ENCODE measurements around the gene WDR72.

Gene WDR72

DNA sequence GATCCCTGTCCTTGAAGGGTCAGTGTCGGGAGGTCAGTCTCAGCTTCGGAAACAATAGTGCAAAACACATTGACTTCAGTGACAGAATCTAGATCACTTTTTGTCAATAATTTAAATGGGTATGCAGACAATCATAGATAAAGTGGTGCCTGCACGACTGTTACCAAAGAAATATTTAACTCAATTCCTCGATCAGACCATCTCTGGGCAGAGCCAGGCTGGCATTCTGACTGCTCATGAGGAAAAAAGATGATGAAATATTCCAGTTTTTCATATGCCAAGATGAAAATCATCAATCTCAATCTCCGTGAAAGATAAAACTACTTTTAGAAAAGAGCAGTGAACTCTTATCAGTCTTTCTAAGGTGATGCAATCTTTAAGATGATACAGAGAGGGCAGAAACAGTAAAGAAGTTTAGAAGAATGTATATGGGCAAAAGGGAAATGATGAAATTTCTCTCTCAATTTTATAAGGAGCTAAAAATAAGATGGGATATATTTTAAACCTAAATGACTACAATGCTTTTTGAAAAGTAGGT, 169.9 kb downstream of the WDR72 start:
- Mint-ChIP-seq H3K9me3 (no peaks in the 10 kb centered on the region), H3K27me3 (no peaks in the 10 kb centered on the region), H3K27ac (no peak overlapping the region), H3K4me3 (no peak overlapping the region), H3K36me3 (ENCODE audit: low read depth) (no peaks in the 10 kb centered on the region), H3K4me1 (no peaks in the 10 kb centered on the region)
- no peak for DNase-seq
- ATAC-seq, result no peak

DNA sequence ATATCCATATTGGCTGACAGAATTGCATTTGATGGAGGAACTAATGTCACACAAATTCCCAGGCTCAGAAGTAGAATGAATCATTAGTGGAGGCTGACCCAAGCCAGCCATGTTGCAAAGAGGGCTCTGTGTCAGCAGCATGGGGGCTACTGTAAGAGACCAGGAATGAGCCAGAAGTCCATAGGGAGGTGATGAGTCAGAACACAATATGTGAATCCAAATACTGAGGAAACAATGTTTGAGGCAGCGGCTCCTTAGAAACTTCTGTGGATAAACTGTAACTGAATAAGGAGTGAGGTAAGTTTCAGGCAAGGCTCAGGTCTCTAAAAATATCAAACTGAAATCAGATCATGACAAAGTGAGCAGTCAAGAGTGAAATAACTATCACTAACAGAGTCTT, 170.7 kb downstream of the WDR72 start:
- no peak overlapping the region for H3K27ac Mint-ChIP-seq
- DNase-seq (no peak), ATAC-seq (no peak)
- no peaks in the 10 kb centered on the region for H3K27me3 Mint-ChIP-seq
- H3K4me1 Mint-ChIP-seq, result no peaks in the 10 kb centered on the region
- H3K9me3 Mint-ChIP-seq, result no peaks in the 10 kb centered on the region
- H3K4me3 Mint-ChIP-seq, result no peak overlapping the region
- H3K36me3 Mint-ChIP-seq (ENCODE audit: low read depth), result no peaks in the 10 kb centered on the region

GRCh38 chr15:53586799-53587198, 172.7 kb downstream of the WDR72 start:
- Mint-ChIP-seq H3K27me3 (no peaks in the 10 kb centered on the region), H3K27ac (no peak overlapping the region), H3K36me3 (ENCODE audit: low read depth) (no peaks in the 10 kb centered on the region), H3K9me3 (no peaks in the 10 kb centered on the region), H3K4me1 (no peaks in the 10 kb centered on the region), H3K4me3 (no peak overlapping the region)
- ATAC-seq (no peak), DNase-seq (peak; percentile 21)

GRCh38 chr15:53581513-53581912, 177.9 kb downstream of the WDR72 start:
- DNase-seq (no peak), ATAC-seq (no peak)
- no peak overlapping the region for H3K27ac Mint-ChIP-seq
- no peaks in the 10 kb centered on the region for H3K36me3 Mint-ChIP-seq (ENCODE audit: low read depth)
- no peaks in the 10 kb centered on the region for H3K27me3 Mint-ChIP-seq
- no peaks in the 10 kb centered on the region for H3K9me3 Mint-ChIP-seq
- no peaks in the 10 kb centered on the region for H3K4me1 Mint-ChIP-seq
- H3K4me3 Mint-ChIP-seq, result no peak overlapping the region

GRCh38 chr15:53580366-53580765, 179.1 kb downstream of the WDR72 start:
- Mint-ChIP-seq H3K4me3 (no peak overlapping the region), H3K27ac (no peak overlapping the region), H3K4me1 (no peaks in the 10 kb centered on the region), H3K36me3 (ENCODE audit: low read depth) (no peaks in the 10 kb centered on the region), H3K27me3 (no peaks in the 10 kb centered on the region), H3K9me3 (no peaks in the 10 kb centered on the region)
- no peak for ATAC-seq
- DNase-seq, result no peak

- no peaks in the 10 kb centered on the region for H3K4me1 Mint-ChIP-seq
- H3K9me3 Mint-ChIP-seq, result no peaks in the 10 kb centered on the region
- no peak for ATAC-seq
- H3K36me3 Mint-ChIP-seq (ENCODE audit: low read depth), result no peaks in the 10 kb centered on the region
- H3K4me3 Mint-ChIP-seq, result no peak overlapping the region
- DNase-seq, result no peak
- H3K27ac Mint-ChIP-seq, result no peak overlapping the region
- H3K27me3 Mint-ChIP-seq, result no peaks in the 10 kb centered on the region
Observed at GRCh38 chr15:53576841-53577240, 182.6 kb downstream of the WDR72 start.

- H3K9me3 Mint-ChIP-seq, result peaks cover 4% of the 10 kb centered on the region
- DNase-seq (no peak), ATAC-seq (no peak)
- H3K4me1 Mint-ChIP-seq, result no peaks in the 10 kb centered on the region
- no peak overlapping the region for H3K27ac Mint-ChIP-seq
- H3K27me3 Mint-ChIP-seq, result no peaks in the 10 kb centered on the region
- H3K36me3 Mint-ChIP-seq (ENCODE audit: low read depth), result no peaks in the 10 kb centered on the region
- no peak overlapping the region for H3K4me3 Mint-ChIP-seq
Observed at GRCh38 chr15:53573091-53573490, 186.4 kb downstream of the WDR72 start.

DNA sequence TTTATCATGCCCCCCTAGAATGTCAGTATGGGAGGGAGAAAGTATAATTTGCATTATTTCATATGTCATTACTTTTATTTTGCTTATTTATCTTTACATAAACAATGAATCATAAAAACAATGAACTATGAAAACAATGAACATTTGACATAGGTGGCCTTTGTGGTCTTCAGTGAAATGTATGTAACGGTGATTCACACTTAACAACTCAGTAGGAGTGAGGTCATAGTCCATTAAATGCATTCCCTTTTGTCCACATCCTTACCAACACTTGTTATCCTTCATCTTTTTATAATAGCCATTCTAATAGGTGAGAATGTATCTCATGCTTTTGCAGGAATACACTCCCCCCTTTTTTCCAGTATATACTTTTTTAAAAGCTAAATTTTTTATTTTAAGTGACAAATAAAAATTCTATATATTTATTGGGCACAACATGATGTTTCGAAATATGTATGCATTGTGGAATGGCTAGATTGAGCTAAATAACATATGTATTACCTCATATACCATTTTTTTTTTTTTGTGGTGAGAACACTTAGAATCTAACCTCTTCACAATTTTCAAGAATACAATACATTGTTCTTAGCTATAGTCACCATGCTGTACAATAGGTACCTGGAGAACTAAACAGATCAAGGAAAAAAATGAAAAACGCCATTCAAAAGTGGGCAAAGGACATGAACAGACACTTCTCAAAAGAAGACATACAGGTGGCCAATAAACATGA, 189.5 kb downstream of the WDR72 start:
- Mint-ChIP-seq H3K27ac (no peak overlapping the region), H3K9me3 (peaks cover 7% of the 10 kb centered on the region), H3K4me1 (no peaks in the 10 kb centered on the region), H3K27me3 (no peaks in the 10 kb centered on the region), H3K4me3 (no peak overlapping the region), H3K36me3 (ENCODE audit: low read depth) (no peaks in the 10 kb centered on the region)
- DNase-seq (no peak), ATAC-seq (no peak)

DNA sequence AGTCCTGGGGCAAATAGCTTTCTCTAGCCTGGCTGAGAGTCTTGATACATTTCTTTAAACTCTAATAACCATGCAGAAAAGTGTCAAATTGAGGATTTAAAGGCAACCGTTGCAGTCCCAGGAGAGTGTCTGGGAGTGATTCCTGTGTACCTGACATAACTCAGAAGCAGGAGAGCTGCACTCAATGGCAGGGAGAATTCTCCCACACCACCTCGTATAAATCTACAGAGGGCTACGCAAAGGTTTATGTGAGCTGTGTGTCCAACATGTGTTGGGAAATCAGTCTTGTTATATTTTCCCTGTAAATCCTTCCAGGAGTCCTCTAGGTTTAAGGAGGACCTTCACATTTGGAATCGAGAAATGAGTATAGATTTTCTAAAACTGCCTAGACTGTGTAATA, 192.6 kb downstream of the WDR72 start:
- Mint-ChIP-seq H3K27me3 (no peaks in the 10 kb centered on the region), H3K36me3 (ENCODE audit: low read depth) (no peaks in the 10 kb centered on the region), H3K9me3 (peaks cover 7% of the 10 kb centered on the region), H3K27ac (no peak overlapping the region), H3K4me1 (no peaks in the 10 kb centered on the region), H3K4me3 (no peak overlapping the region)
- DNase-seq, result no peak
- no peak for ATAC-seq

DNA sequence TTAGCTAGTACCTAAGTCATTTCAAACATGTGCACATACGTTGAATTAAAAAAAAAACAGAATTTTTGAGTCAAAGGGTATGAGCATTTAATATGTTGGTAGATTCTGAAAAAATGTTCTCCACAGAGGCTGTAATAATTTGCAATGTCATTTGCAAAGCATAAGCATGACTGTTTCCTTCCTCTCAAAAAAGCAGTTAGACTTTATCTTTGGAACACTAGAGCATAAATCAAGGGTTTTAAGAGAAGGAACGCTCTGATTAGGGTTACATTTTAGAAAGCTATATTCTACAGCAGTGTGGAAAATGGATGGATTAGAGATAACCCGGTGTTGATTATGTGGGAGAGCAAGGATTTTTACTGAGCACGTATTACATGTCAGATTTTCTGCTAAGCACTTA, 193.7 kb downstream of the WDR72 start:
- H3K4me1 Mint-ChIP-seq, result no peaks in the 10 kb centered on the region
- H3K27me3 Mint-ChIP-seq, result no peaks in the 10 kb centered on the region
- H3K4me3 Mint-ChIP-seq, result no peak overlapping the region
- DNase-seq, result no peak
- peaks cover 7% of the 10 kb centered on the region for H3K9me3 Mint-ChIP-seq
- H3K27ac Mint-ChIP-seq, result no peak overlapping the region
- no peak for ATAC-seq
- H3K36me3 Mint-ChIP-seq (ENCODE audit: low read depth), result no peaks in the 10 kb centered on the region

DNA sequence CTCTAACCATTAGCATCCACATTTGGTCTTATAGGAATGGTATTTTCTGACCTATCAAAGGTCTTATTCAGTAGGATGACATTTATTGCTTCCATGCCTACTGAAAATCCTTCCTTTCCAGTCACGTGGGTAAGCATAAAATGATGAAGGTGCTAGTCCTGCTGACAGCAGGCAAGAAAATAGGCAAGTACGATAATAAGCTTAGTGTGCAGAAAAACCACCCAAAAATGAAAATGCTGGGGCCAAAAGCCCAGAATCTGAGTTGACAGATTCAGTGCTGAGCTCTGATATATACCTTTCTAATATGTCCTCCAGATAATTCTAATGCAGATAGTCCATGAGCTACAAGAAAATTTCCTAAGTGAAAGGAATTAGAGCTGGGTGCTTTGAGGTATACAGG, 194.8 kb downstream of the WDR72 start:
- Mint-ChIP-seq H3K36me3 (ENCODE audit: low read depth) (no peaks in the 10 kb centered on the region), H3K27me3 (no peaks in the 10 kb centered on the region)
- no peak for ATAC-seq

GRCh38 chr15:53563627-53564026, 195.8 kb downstream of the WDR72 start:
- no peak overlapping the region for H3K27ac Mint-ChIP-seq
- no peak for ATAC-seq
- H3K27me3 Mint-ChIP-seq, result no peaks in the 10 kb centered on the region
- no peaks in the 10 kb centered on the region for H3K36me3 Mint-ChIP-seq (ENCODE audit: low read depth)
- no peak for DNase-seq
- peaks cover 3% of the 10 kb centered on the region for H3K9me3 Mint-ChIP-seq
- no peaks in the 10 kb centered on the region for H3K4me1 Mint-ChIP-seq
- no peak overlapping the region for H3K4me3 Mint-ChIP-seq

More for the DNA sequence above, 194.8 kb downstream of the WDR72 start:
- H3K4me3 Mint-ChIP-seq, result no peak overlapping the region
- no peaks in the 10 kb centered on the region for H3K4me1 Mint-ChIP-seq
- H3K9me3 Mint-ChIP-seq, result peaks cover 7% of the 10 kb centered on the region
- H3K27ac Mint-ChIP-seq, result no peak overlapping the region
- no peak for DNase-seq

- Mint-ChIP-seq H3K4me3 (no peak overlapping the region), H3K27ac (no peak overlapping the region), H3K27me3 (peaks cover 7% of the 10 kb centered on the region), H3K9me3 (no peaks in the 10 kb centered on the region), H3K36me3 (ENCODE audit: low read depth) (no peaks in the 10 kb centered on the region), H3K4me1 (no peaks in the 10 kb centered on the region)
- ATAC-seq (no peak), DNase-seq (no peak)
Observed at GRCh38 chr15:53559364-53560277, 199.8 kb downstream of the WDR72 start.

DNA sequence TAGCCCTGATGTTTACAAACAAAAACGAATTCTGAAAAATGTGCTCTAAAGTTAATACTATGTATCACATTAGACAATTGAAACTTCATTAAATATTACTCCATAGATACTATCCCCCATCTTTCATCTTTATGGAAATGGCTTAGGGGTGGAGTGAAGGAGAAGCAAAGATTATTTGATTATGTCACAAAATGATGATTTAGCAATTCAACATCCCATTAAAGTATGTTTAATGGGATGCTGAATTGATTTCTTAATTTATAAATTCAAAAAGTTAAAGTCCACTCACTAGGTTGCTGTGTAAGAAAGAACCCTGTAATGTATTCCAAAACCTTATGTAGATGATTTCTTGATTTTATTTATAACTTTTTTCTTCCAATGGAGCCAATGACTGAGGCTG, 201.1 kb downstream of the WDR72 start:
- H3K27ac Mint-ChIP-seq, result no peak overlapping the region
- H3K36me3 Mint-ChIP-seq (ENCODE audit: low read depth), result no peaks in the 10 kb centered on the region
- no peaks in the 10 kb centered on the region for H3K9me3 Mint-ChIP-seq
- no peak overlapping the region for H3K4me3 Mint-ChIP-seq
- no peak for ATAC-seq
- peaks cover 7% of the 10 kb centered on the region for H3K27me3 Mint-ChIP-seq
- DNase-seq, result no peak
- no peaks in the 10 kb centered on the region for H3K4me1 Mint-ChIP-seq

GRCh38 chr15:53555226-53555625, 204.2 kb downstream of the WDR72 start:
- H3K4me1 Mint-ChIP-seq, result no peaks in the 10 kb centered on the region
- H3K36me3 Mint-ChIP-seq (ENCODE audit: low read depth), result no peaks in the 10 kb centered on the region
- no peaks in the 10 kb centered on the region for H3K9me3 Mint-ChIP-seq
- no peak overlapping the region for H3K4me3 Mint-ChIP-seq
- peaks cover 9% of the 10 kb centered on the region for H3K27me3 Mint-ChIP-seq
- DNase-seq (no peak), ATAC-seq (no peak)
- H3K27ac Mint-ChIP-seq, result no peak overlapping the region

Measured in activated naive CD8-positive, alpha-beta T cell treated with anti-CD3 and anti-CD28 coated beads, Interleukin-2, amount 50 U/mL, for 24 hours (primary cell).